Neural progenitor cell (in vitro differentiated cells): Measurements from ENCODE around the gene CLSTN2. TPM values are rescaled to one million over a fixed set of nuclear protein-coding genes. Genes with fewer than 3 reads are reported as not detected.

Experiments used
- DNase-seq: peaks from one replicate; pipeline ENCODE4 v3.0.0-alpha.2; 2016; ENCODE audit warnings: low spot score
- H2AFZ ChIP-seq: fragments of 200-600 bp; sonication (generic); replicated peaks from 2 replicates; pipeline ENCODE4 v1.6.1; 2016; ENCODE audit warnings: antibody characterized with exemption
- H3F3A ChIP-seq: fragments of 200-600 bp; sonication (generic); 2 replicates; pipeline ENCODE4 v1.6.1; 2016; ENCODE audit warnings: antibody characterized with exemption, low read depth
- H3K27ac ChIP-seq: fragments of 200-600 bp; sonication (generic); 2 replicates; pipeline ENCODE4 v1.5.1; 2016; ENCODE audit warnings: mild to moderate bottlenecking
- H3K27me3 ChIP-seq: fragments of 200-600 bp; sonication (generic); 2 replicates; pipeline ENCODE4 v1.6.1; 2016; ENCODE audit warnings: mild to moderate bottlenecking, moderate library complexity
- H3K36me3 ChIP-seq: fragments of 200-600 bp; sonication (generic); 2 replicates; pipeline ENCODE4 v1.5.1; 2016
- H3K4me1 ChIP-seq: fragments of 200-600 bp; sonication (generic); 2 replicates; pipeline ENCODE4 v1.6.1; 2016; ENCODE audit warnings: mixed run types
- H3K4me2 ChIP-seq: fragments of 200-600 bp; sonication (generic); 2 replicates; pipeline ENCODE4 v1.6.1; 2016
- H3K4me3 ChIP-seq: fragments of 200-600 bp; sonication (generic); 2 replicates; pipeline ENCODE4 v1.5.1; 2016
- H3K79me2 ChIP-seq: fragments of 200-600 bp; sonication (generic); 2 replicates; pipeline ENCODE4 v1.6.1; 2016; ENCODE audit warnings: low read depth
- H3K9ac ChIP-seq: fragments of 200-600 bp; sonication (generic); 2 replicates; pipeline ENCODE4 v1.6.1; 2016
- H3K9me3 ChIP-seq: fragments of 200-600 bp; sonication (generic); 2 replicates; pipeline ENCODE4 v1.5.1; 2016; ENCODE audit warnings: low read depth
- H4K20me1 ChIP-seq: fragments of 200-600 bp; sonication (generic); 2 replicates; pipeline ENCODE4 v1.6.1; 2016; ENCODE audit warnings: low read depth
- H3K27ac Mint-ChIP-seq: 3 replicates; pipeline ENCODE4 v1.8.0; 2021; ENCODE audit warnings: mixed read lengths
- H3K27me3 Mint-ChIP-seq: 2 replicates; pipeline ENCODE4 v1.8.0; 2022; ENCODE audit warnings: low read depth, mild to moderate bottlenecking, inconsistent platforms, moderate library complexity, mixed read lengths; ENCODE audit not compliant: insufficient read depth
- H3K36me3 Mint-ChIP-seq: 3 replicates; pipeline ENCODE4 v1.8.0; 2021; ENCODE audit warnings: mixed read lengths
- H3K4me1 Mint-ChIP-seq: 3 replicates; pipeline ENCODE4 v1.8.0; 2021; ENCODE audit warnings: mixed read lengths
- H3K4me3 Mint-ChIP-seq: 3 replicates; pipeline ENCODE4 v1.8.0; 2021; ENCODE audit warnings: mild to moderate bottlenecking, moderate library complexity, mixed read lengths
- H3K9me3 Mint-ChIP-seq: 3 replicates; pipeline ENCODE4 v1.8.0; 2020; ENCODE audit warnings: mixed read lengths
- EZH2 ChIP-seq: fragments of 200-600 bp; sonication (generic); IDR thresholded peaks from 2 replicates; pipeline ENCODE4 v1.6.1; 2017; ENCODE audit warnings: antibody characterized with exemption, mild to moderate bottlenecking, moderate library complexity
- EZH2phosphoT487 ChIP-seq: fragments of 200-600 bp; sonication (generic); IDR thresholded peaks from 2 replicates; pipeline ENCODE4 v1.6.1; 2017; ENCODE audit warnings: antibody characterized with exemption
- total RNA-seq: library from RNA; depleted of rRNA; stranded (reverse); fragments of >200 nt; gene quantifications from 2 replicates; pipeline ENCODE4 v1.2.3, GENCODE V29; 2015; ENCODE audit warnings: low replicate concordance
- TF ChIP-seq, protein P1 (sequence below): fragments of 200-600 bp; sonication (generic); IDR thresholded peaks from 2 replicates; pipeline ENCODE4 v1.5.1; 2017; ENCODE audit warnings: antibody characterized with exemption, mild to moderate bottlenecking

The CLSTN2 gene
- total RNA-seq, 1 donor from 2014 or later = 0.22 TPM

DNA sequence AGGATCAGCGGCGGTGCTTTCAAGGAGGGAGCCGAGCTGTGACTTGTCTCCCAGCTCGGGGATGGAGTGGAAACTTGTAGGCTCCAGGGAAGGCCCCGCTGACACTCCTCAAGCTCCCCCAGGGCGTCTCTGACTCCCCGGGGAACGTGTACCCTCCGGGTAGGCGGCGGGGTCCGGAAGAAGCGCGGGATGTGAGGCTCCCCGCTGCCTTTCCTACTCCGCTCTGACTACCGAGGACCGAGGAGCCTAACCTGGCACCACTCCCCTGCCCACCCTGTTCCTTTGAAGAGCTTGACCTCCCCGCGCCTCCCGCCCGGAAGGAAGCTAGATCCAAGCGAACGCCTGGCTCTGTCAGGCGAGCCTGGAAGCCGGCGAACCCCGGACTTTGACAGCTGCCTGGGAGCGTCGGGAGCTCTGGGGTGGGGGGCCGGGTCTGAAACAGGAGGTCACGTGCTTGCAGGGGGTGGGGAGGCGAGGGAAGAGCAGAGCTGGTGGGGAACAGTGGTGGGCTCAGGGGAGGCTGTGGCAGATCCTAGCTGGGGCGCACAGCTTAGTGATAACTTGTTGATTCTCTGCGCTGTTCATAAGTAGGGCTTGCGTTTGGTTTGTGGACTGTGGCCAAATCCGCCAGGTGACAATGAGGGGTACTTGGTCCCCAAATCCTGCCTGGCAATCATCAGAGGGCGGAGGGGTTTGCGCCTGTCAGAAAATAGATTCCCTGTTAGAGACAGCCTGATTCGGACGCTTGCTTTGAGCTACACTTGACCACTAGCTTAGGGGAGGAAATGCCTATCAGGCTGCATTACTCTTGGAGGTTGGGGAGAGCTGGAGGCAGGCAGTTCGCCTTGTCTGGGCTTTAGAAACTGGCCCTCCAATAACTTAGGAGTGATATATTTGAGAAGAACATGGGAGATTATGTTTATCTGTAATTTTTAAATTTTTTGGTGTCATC, 1.2 kb downstream of the CLSTN2 start:
- H3K9ac ChIP-seq = no peak overlapping the region
- Mint-ChIP-seq H3K27ac (no peak overlapping the region), H3K4me1 (peaks cover 13% of the 10 kb centered on the region), H3K4me3 (peak overlapping the region; percentile 83), H3K27me3 (peaks cover 27% of the 10 kb centered on the region), H3K9me3 (no peaks in the 10 kb centered on the region), H3K36me3 (no peaks in the 10 kb centered on the region)
- no peaks in the 10 kb centered on the region for H3F3A ChIP-seq
- peaks cover 63% of the 10 kb centered on the region for H3K27me3 ChIP-seq
- peak; percentile 61 for DNase-seq
- peak overlapping the region; percentile 92 for H3K4me3 ChIP-seq
- H3K79me2 ChIP-seq = no peaks in the 10 kb centered on the region
- H3K9me3 ChIP-seq = no peaks in the 10 kb centered on the region
- no peak overlapping the region for H2AFZ ChIP-seq
- H4K20me1 ChIP-seq = peaks cover 25% of the 10 kb centered on the region
- H3K4me1 ChIP-seq = peaks cover 7% of the 10 kb centered on the region
- H3K27ac ChIP-seq = no peak overlapping the region
- no peaks in the 10 kb centered on the region for H3K36me3 ChIP-seq
- H3K4me2 ChIP-seq = peak overlapping the region; percentile 85
- TF ChIP-seq EZH2phosphoT487 (peak; percentile 49), EZH2 (peak; percentile 50)
- TF ChIP-seq, protein P1, sequence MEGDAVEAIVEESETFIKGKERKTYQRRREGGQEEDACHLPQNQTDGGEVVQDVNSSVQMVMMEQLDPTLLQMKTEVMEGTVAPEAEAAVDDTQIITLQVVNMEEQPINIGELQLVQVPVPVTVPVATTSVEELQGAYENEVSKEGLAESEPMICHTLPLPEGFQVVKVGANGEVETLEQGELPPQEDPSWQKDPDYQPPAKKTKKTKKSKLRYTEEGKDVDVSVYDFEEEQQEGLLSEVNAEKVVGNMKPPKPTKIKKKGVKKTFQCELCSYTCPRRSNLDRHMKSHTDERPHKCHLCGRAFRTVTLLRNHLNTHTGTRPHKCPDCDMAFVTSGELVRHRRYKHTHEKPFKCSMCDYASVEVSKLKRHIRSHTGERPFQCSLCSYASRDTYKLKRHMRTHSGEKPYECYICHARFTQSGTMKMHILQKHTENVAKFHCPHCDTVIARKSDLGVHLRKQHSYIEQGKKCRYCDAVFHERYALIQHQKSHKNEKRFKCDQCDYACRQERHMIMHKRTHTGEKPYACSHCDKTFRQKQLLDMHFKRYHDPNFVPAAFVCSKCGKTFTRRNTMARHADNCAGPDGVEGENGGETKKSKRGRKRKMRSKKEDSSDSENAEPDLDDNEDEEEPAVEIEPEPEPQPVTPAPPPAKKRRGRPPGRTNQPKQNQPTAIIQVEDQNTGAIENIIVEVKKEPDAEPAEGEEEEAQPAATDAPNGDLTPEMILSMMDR = no peak

DNA sequence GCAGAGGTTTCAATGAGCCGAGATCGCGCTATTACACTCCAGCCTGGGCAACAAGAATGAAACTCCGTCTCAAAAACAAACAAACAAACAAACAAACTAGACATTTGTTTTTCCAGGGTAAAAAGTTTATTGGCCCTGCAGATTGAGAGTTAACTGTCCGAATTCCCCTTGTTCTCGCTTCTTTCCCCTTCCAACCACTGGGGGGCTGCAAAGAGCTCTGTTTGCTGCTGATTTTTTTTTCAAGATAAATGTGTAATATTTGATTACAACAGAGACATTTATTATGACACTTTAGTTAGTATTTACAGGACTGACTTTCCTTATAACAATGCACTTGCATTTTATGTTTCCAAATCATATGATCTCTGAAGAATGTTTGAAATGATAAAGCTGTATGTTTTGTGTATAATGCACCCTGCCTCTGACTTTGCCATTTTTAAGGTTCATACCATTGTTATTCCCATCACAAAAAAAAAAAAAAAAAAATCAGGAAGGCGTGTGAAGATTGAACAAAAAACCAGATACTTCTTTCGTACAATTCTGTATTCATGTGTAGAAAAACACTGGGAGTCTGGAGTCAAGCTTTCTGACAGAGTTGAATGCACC, 2.8 kb downstream of the CLSTN2 start:
- H3K27me3 ChIP-seq = peaks cover 63% of the 10 kb centered on the region
- Mint-ChIP-seq H3K27me3 (peaks cover 33% of the 10 kb centered on the region), H3K4me3 (peak overlapping the region; percentile 19), H3K27ac (no peak overlapping the region), H3K4me1 (peaks cover 13% of the 10 kb centered on the region), H3K36me3 (no peaks in the 10 kb centered on the region), H3K9me3 (no peaks in the 10 kb centered on the region)
- no peak overlapping the region for H2AFZ ChIP-seq
- no peaks in the 10 kb centered on the region for H3K9me3 ChIP-seq
- no peak overlapping the region for H3K9ac ChIP-seq
- peak; percentile 48 for DNase-seq
- no peaks in the 10 kb centered on the region for H3F3A ChIP-seq
- peaks cover 7% of the 10 kb centered on the region for H3K4me1 ChIP-seq
- H3K4me2 ChIP-seq = no peak overlapping the region
- no peak overlapping the region for H3K4me3 ChIP-seq
- peaks cover 25% of the 10 kb centered on the region for H4K20me1 ChIP-seq
- TF ChIP-seq EZH2 (no peak), EZH2phosphoT487 (no peak)
- TF ChIP-seq, protein P1 = peak; percentile 86
- H3K36me3 ChIP-seq = no peaks in the 10 kb centered on the region
- no peaks in the 10 kb centered on the region for H3K79me2 ChIP-seq
- H3K27ac ChIP-seq = no peak overlapping the region

DNA sequence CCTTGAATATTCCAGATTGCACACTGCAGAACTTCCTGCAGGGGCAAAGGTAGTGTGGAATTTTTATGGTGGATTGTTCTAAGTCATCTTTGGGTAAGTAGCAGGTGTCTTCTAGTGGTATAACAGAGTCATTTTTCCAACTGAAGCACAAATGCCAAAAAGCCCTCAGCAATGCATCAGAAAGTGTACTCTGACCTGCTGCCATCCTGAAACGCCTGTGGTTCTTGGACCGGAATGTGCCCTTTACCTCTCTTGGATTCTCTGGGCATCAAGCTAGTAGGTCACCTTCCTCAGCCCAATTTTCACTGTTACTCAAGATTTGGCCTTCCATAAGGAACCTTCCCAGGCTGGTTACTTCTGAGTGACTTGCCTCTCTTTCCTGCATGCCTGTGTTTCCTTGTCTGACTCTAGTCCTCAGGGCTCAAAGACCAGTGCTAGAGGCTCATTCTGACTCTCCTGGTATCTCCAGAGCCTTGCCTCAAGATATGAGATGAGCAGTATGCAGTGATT, 4.8 kb downstream of the CLSTN2 start:
- DNase-seq = no peak
- Histone ChIP-seq H3K9me3 (no peaks in the 10 kb centered on the region), H2AFZ (no peak overlapping the region), H3K4me3 (no peak overlapping the region), H3K27ac (no peak overlapping the region), H3K79me2 (no peaks in the 10 kb centered on the region), H4K20me1 (peaks cover 18% of the 10 kb centered on the region), H3K36me3 (no peaks in the 10 kb centered on the region), H3K27me3 (peaks cover 46% of the 10 kb centered on the region), H3K9ac (no peak overlapping the region), H3F3A (no peaks in the 10 kb centered on the region), H3K4me1 (peaks cover 7% of the 10 kb centered on the region), H3K4me2 (no peak overlapping the region)
- H3K4me1 Mint-ChIP-seq = peaks cover 11% of the 10 kb centered on the region
- H3K9me3 Mint-ChIP-seq = no peaks in the 10 kb centered on the region
- no peak for TF ChIP-seq EZH2phosphoT487
- TF ChIP-seq EZH2 = no peak
- TF ChIP-seq, protein P1 = no peak
- H3K27me3 Mint-ChIP-seq = peaks cover 30% of the 10 kb centered on the region
- no peaks in the 10 kb centered on the region for H3K36me3 Mint-ChIP-seq
- no peak overlapping the region for H3K27ac Mint-ChIP-seq
- H3K4me3 Mint-ChIP-seq = no peak overlapping the region
